ENCODE data around the gene MRGPRE. TPM values are rescaled to one million over a fixed set of nuclear protein-coding genes. Genes with fewer than 3 reads are reported as not detected.

The MRGPRE gene
- total RNA-seq, 1 experiment from 2014 or later: not detected

- H3K27ac ChIP-seq: no peak overlapping the region
- H3K4me1 ChIP-seq (replicated peaks; ENCODE audit: insufficient read depth): no peaks in the 10 kb centered on the region
- POLR2A ChIA-PET (ENCODE audit: unreplicated experiment): no interaction called here
- no peaks in the 10 kb centered on the region for H3F3A ChIP-seq (ENCODE audit: insufficient read depth, low read depth)
- intact Hi-C loops (cut with micrococcal nuclease; ENCODE audit: unreplicated experiment): no loop called here
- BruUV-seq (replicated peaks): no TSS peak
- H3K9me3 ChIP-seq (ENCODE audit: insufficient read depth, low read depth): no peaks in the 10 kb centered on the region
- H2AFZ ChIP-seq: no peak overlapping the region
- peaks cover 36% of the 10 kb centered on the region for H3K27me3 ChIP-seq (ENCODE audit: insufficient read depth, low read depth)
- no peaks in the 10 kb centered on the region for H3K79me2 ChIP-seq (ENCODE audit: low read depth)
- no peak overlapping the region for H3K4me2 ChIP-seq
- CTCF ChIA-PET: no interaction called here
- no peaks in the 10 kb centered on the region for H4K20me1 ChIP-seq (ENCODE audit: insufficient read depth)
- H3K36me3 ChIP-seq (ENCODE audit: low read depth): no peaks in the 10 kb centered on the region
- TF ChIP-seq CTCF (conservative IDR thresholded peaks at IDR 0.05) (no peak), EZH2 (IDR thresholded peaks at IDR 0.05; ENCODE audit: low read depth) (no peak)
- no peak overlapping the region for H3K4me3 ChIP-seq
- DNase-seq: no peak
- no peaks in the 10 kb centered on the region for H3K9me2 ChIP-seq (ENCODE audit: insufficient read depth)
These were observed 739 bp upstream of the MRGPRE start for GRCh38 chr11:3232956-3233355.

- H4K20me1 ChIP-seq (ENCODE audit: insufficient read depth): no peaks in the 10 kb centered on the region
- H3K36me3 ChIP-seq (ENCODE audit: low read depth): no peaks in the 10 kb centered on the region
- peaks cover 36% of the 10 kb centered on the region for H3K27me3 ChIP-seq (ENCODE audit: insufficient read depth, low read depth)
- H3K4me3 ChIP-seq: no peak overlapping the region
- no TSS peak for BruUV-seq (replicated peaks)
- H3K9me3 ChIP-seq (ENCODE audit: insufficient read depth, low read depth): no peaks in the 10 kb centered on the region
- no peak overlapping the region for H2AFZ ChIP-seq
- no peak for DNase-seq
- H3K4me2 ChIP-seq: no peak overlapping the region
- CTCF ChIA-PET: no interaction called here
- no peak overlapping the region for H3K27ac ChIP-seq
- no peaks in the 10 kb centered on the region for H3K4me1 ChIP-seq (replicated peaks; ENCODE audit: insufficient read depth)
- POLR2A ChIA-PET (ENCODE audit: unreplicated experiment): no interaction called here
- no peak for TF ChIP-seq EZH2 (IDR thresholded peaks at IDR 0.05; ENCODE audit: low read depth)
- TF ChIP-seq CTCF (conservative IDR thresholded peaks at IDR 0.05): no peak
- no peaks in the 10 kb centered on the region for H3K79me2 ChIP-seq (ENCODE audit: low read depth)
- no peaks in the 10 kb centered on the region for H3K9me2 ChIP-seq (ENCODE audit: insufficient read depth)
- no peaks in the 10 kb centered on the region for H3F3A ChIP-seq (ENCODE audit: insufficient read depth, low read depth)
- intact Hi-C loops (cut with micrococcal nuclease; ENCODE audit: unreplicated experiment): no loop called here
These were observed 717 bp downstream of the MRGPRE start for GRCh38 chr11:3231550-3231850.

- CTCF ChIA-PET: no interaction called here
These were observed 1.3 kb downstream of the MRGPRE start for GRCh38 chr11:3230636-3231549.

More at GRCh38 chr11:3230636-3231549, 1.3 kb downstream of the MRGPRE start:
- no peak overlapping the region for H2AFZ ChIP-seq
- H3K36me3 ChIP-seq (ENCODE audit: low read depth): no peaks in the 10 kb centered on the region
- no peaks in the 10 kb centered on the region for H3F3A ChIP-seq (ENCODE audit: insufficient read depth, low read depth)
- H3K27me3 ChIP-seq (ENCODE audit: insufficient read depth, low read depth): peaks cover 36% of the 10 kb centered on the region
- POLR2A ChIA-PET (ENCODE audit: unreplicated experiment): no interaction called here
- no peak overlapping the region for H3K4me3 ChIP-seq
- no peaks in the 10 kb centered on the region for H3K9me2 ChIP-seq (ENCODE audit: insufficient read depth)
- DNase-seq: no peak
- H3K4me1 ChIP-seq (replicated peaks; ENCODE audit: insufficient read depth): no peaks in the 10 kb centered on the region
- no peak for TF ChIP-seq EZH2 (IDR thresholded peaks at IDR 0.05; ENCODE audit: low read depth)
- no peak for TF ChIP-seq CTCF (conservative IDR thresholded peaks at IDR 0.05)
- H3K4me2 ChIP-seq: no peak overlapping the region
- intact Hi-C loops (cut with micrococcal nuclease; ENCODE audit: unreplicated experiment): no loop called here
- no peaks in the 10 kb centered on the region for H4K20me1 ChIP-seq (ENCODE audit: insufficient read depth)
- H3K79me2 ChIP-seq (ENCODE audit: low read depth): no peaks in the 10 kb centered on the region
- no TSS peak for BruUV-seq (replicated peaks)
- H3K27ac ChIP-seq: no peak overlapping the region
- H3K9me3 ChIP-seq (ENCODE audit: insufficient read depth, low read depth): no peaks in the 10 kb centered on the region

Data from PC-9 (cell line).